ENCODE data around the gene TNRC6B. TPM values are rescaled to one million over a fixed set of nuclear protein-coding genes. Genes with fewer than 3 reads are reported as not detected.
"Not testable (repeated sequence)": the region's sequence is repeated elsewhere in the genome, so short reads cannot be mapped to it uniquely, and the experiment has no call there.

Gene TNRC6B
- total RNA-seq = 10 to 100 TPM; 65.1 to 65.2 TPM

GRCh38 chr22:40177738-40178416 is at the start of gene TNRC6B:
TNRC6B (plus strand) TSS chr22:40177925; CDS start chr22:40178136, 211 bp downstream.
- Mint-ChIP-seq H3K4me3 (peak within 1 kb of the TSS; percentile 93), H3K27me3 (no peaks in the 10 kb centered on the region), H3K9me3 (no peaks in the 10 kb centered on the region), H3K4me1 (peaks cover 49% of the 10 kb centered on the region), H3K36me3 (ENCODE audit: low read depth) (peaks cover 13% of the 10 kb centered on the region), H3K27ac (peak within 1 kb of the TSS; percentile 89)
- ChIA-PET POLR2A (interaction anchor here (0.9 to 1.7 kb wide), 4 partner anchors 101 to 169 kb away, joined by 3 to 14 read pairs (median 6); partner anchors contain the start of gene ADSL), CTCF (interaction anchor here (0.8 to 1.5 kb wide), 8 partner anchors 15 to 643 kb away, joined by 3 to 4 read pairs (median 3); no protein-coding TSS in a partner anchor)
- DNase-seq = peak; percentile 91

- H3K36me3 Mint-ChIP-seq (ENCODE audit: low read depth) = peaks cover 40% of the 10 kb centered on the region
- H3K9me3 Mint-ChIP-seq = peaks cover 6% of the 10 kb centered on the region
- peak overlapping the region; percentile 87 for H3K27ac Mint-ChIP-seq
- H3K4me1 Mint-ChIP-seq = peaks cover 38% of the 10 kb centered on the region
- DNase-seq = peak; percentile 30
- H3K4me3 Mint-ChIP-seq = peak overlapping the region; percentile 55
- POLR2A ChIA-PET = no interaction called here
- no peaks in the 10 kb centered on the region for H3K27me3 Mint-ChIP-seq
- CTCF ChIA-PET = interaction anchor here (0.6 to 0.9 kb wide), 2 partner anchors 43 to 49 kb away, joined by 3 to 4 read pairs; no protein-coding TSS in a partner anchor
Observed at GRCh38 chr22:40128989-40129388, 48.7 kb upstream of the TNRC6B start.

GRCh38 chr22:40137132-40137531 is 40.6 kb upstream of the TNRC6B start:
- Mint-ChIP-seq H3K9me3 (no peaks in the 10 kb centered on the region), H3K4me1 (peaks cover 6% of the 10 kb centered on the region), H3K36me3 (ENCODE audit: low read depth) (peaks cover 24% of the 10 kb centered on the region), H3K4me3 (no peak overlapping the region), H3K27ac (no peak overlapping the region), H3K27me3 (no peaks in the 10 kb centered on the region)
- ChIA-PET POLR2A (no interaction called here), CTCF (interaction anchor here (1.6 kb wide), 1 partner anchor 26 kb away, joined by 4 read pairs; no protein-coding TSS in a partner anchor)
- no peak for DNase-seq

GRCh38 chr22:40138866-40139265 is 38.9 kb upstream of the TNRC6B start:
- Mint-ChIP-seq H3K9me3 (no peaks in the 10 kb centered on the region), H3K27me3 (no peaks in the 10 kb centered on the region), H3K36me3 (ENCODE audit: low read depth) (peaks cover 21% of the 10 kb centered on the region), H3K4me3 (no peak overlapping the region), H3K4me1 (no peaks in the 10 kb centered on the region), H3K27ac (no peak overlapping the region)
- CTCF ChIA-PET = interaction anchor here (0.6 to 1.5 kb wide), 2 partner anchors 10 to 14 kb away, joined by 3 to 4 read pairs; no protein-coding TSS in a partner anchor
- POLR2A ChIA-PET = no interaction called here
- DNase-seq = no peak

GRCh38 chr22:40147388-40148176 is 30.1 kb upstream of the TNRC6B start:
- DNase-seq = no peak
- CTCF ChIA-PET = no interaction called here
- Mint-ChIP-seq H3K4me3 (no peak overlapping the region), H3K9me3 (peaks cover 2% of the 10 kb centered on the region), H3K36me3 (ENCODE audit: low read depth) (peaks cover 9% of the 10 kb centered on the region), H3K4me1 (no peaks in the 10 kb centered on the region), H3K27ac (no peak overlapping the region), H3K27me3 (no peaks in the 10 kb centered on the region)
- POLR2A ChIA-PET = no interaction called here

- H3K4me3 Mint-ChIP-seq = no peak overlapping the region
- peaks cover 15% of the 10 kb centered on the region for H3K36me3 Mint-ChIP-seq (ENCODE audit: low read depth)
- ChIA-PET POLR2A (no interaction called here), CTCF (no interaction called here)
- H3K27ac Mint-ChIP-seq = no peak overlapping the region
- no peaks in the 10 kb centered on the region for H3K9me3 Mint-ChIP-seq
- no peak for DNase-seq
- H3K4me1 Mint-ChIP-seq = peaks cover 9% of the 10 kb centered on the region
- no peaks in the 10 kb centered on the region for H3K27me3 Mint-ChIP-seq
Observed at GRCh38 chr22:40153192-40153591, 24.5 kb upstream of the TNRC6B start.

GRCh38 chr22:40153705-40154104 is 24.0 kb upstream of the TNRC6B start:
- Mint-ChIP-seq H3K4me1 (peaks cover 9% of the 10 kb centered on the region), H3K36me3 (ENCODE audit: low read depth) (peaks cover 15% of the 10 kb centered on the region), H3K27me3 (no peaks in the 10 kb centered on the region), H3K4me3 (no peak overlapping the region), H3K27ac (no peak overlapping the region), H3K9me3 (no peaks in the 10 kb centered on the region)
- DNase-seq = no peak
- ChIA-PET POLR2A (no interaction called here), CTCF (no interaction called here)

GRCh38 chr22:40156001-40156516 is 21.7 kb upstream of the TNRC6B start:
- H3K4me1 Mint-ChIP-seq = peaks cover 9% of the 10 kb centered on the region
- H3K27me3 Mint-ChIP-seq = no peaks in the 10 kb centered on the region
- CTCF ChIA-PET = no interaction called here
- POLR2A ChIA-PET = no interaction called here
- peaks cover 15% of the 10 kb centered on the region for H3K36me3 Mint-ChIP-seq (ENCODE audit: low read depth)
- no peaks in the 10 kb centered on the region for H3K9me3 Mint-ChIP-seq
- DNase-seq = peak; percentile 19
- no peak overlapping the region for H3K27ac Mint-ChIP-seq
- no peak overlapping the region for H3K4me3 Mint-ChIP-seq

GRCh38 chr22:40156682-40157081 is 21.0 kb upstream of the TNRC6B start:
- H3K4me1 Mint-ChIP-seq, H3K27me3 Mint-ChIP-seq, POLR2A ChIA-PET, H3K9me3 Mint-ChIP-seq, H3K27ac Mint-ChIP-seq, DNase-seq, H3K4me3 Mint-ChIP-seq: not testable (repeated sequence)
- peaks cover 15% of the 10 kb centered on the region for H3K36me3 Mint-ChIP-seq (ENCODE audit: low read depth)
- CTCF ChIA-PET = interaction anchor here (1.0 kb wide), 1 partner anchor 34 kb away, joined by 3 read pairs; no protein-coding TSS in a partner anchor

GRCh38 chr22:40157330-40157945 is 20.3 kb upstream of the TNRC6B start:
- no peaks in the 10 kb centered on the region for H3K27me3 Mint-ChIP-seq
- DNase-seq = no peak
- peaks cover 15% of the 10 kb centered on the region for H3K36me3 Mint-ChIP-seq (ENCODE audit: low read depth)
- peak overlapping the region; percentile 50 for H3K27ac Mint-ChIP-seq
- CTCF ChIA-PET = interaction anchor here (1.0 kb wide), 1 partner anchor 34 kb away, joined by 3 read pairs; no protein-coding TSS in a partner anchor
- no peaks in the 10 kb centered on the region for H3K9me3 Mint-ChIP-seq
- no peak overlapping the region for H3K4me3 Mint-ChIP-seq
- peaks cover 9% of the 10 kb centered on the region for H3K4me1 Mint-ChIP-seq
- POLR2A ChIA-PET = no interaction called here

- H3K27ac Mint-ChIP-seq = no peak overlapping the region
- ChIA-PET CTCF (interaction anchor here (0.9 kb wide), 1 partner anchor 10 kb away, joined by 4 read pairs; no protein-coding TSS in a partner anchor), POLR2A (interaction anchor here (0.7 kb wide), 1 partner anchor 39 kb away, joined by 3 read pairs; no protein-coding TSS in a partner anchor)
- DNase-seq = no peak
- H3K27me3 Mint-ChIP-seq = no peaks in the 10 kb centered on the region
- no peak overlapping the region for H3K4me3 Mint-ChIP-seq
- peaks cover 3% of the 10 kb centered on the region for H3K4me1 Mint-ChIP-seq
- H3K36me3 Mint-ChIP-seq (ENCODE audit: low read depth) = peaks cover 32% of the 10 kb centered on the region
- H3K9me3 Mint-ChIP-seq = peaks cover 14% of the 10 kb centered on the region
Observed at GRCh38 chr22:40161194-40161593, 16.5 kb upstream of the TNRC6B start.

GRCh38 chr22:40165537-40165936 is 12.2 kb upstream of the TNRC6B start:
- H3K27me3 Mint-ChIP-seq, DNase-seq, H3K4me1 Mint-ChIP-seq, H3K27ac Mint-ChIP-seq, H3K4me3 Mint-ChIP-seq, POLR2A ChIA-PET: not testable (repeated sequence)
- CTCF ChIA-PET = interaction anchor here (0.6 kb wide), 1 partner anchor 14 kb away, joined by 3 read pairs; no protein-coding TSS in a partner anchor
- Mint-ChIP-seq H3K9me3 (peaks cover 17% of the 10 kb centered on the region), H3K36me3 (ENCODE audit: low read depth) (peaks cover 44% of the 10 kb centered on the region)

All from activated CD4-positive, alpha-beta T cell treated with anti-CD3 and anti-CD28 coated beads, Interleukin-2, amount 10 ng/mL, durations not matched to agents 7 days and 5 days (primary cell).